OCI-LY7 (cell line): ENCODE data around the gene SUGP2. TPM values are rescaled to one million over a fixed set of nuclear protein-coding genes. Genes with fewer than 3 reads are reported as not detected.

Experiments used
- BruUV-seq: library from RNA; stranded (reverse); fragments of 400-500 nt; replicated peaks from 2 replicates; lab custom pipeline; 2021; lab: Mats Ljungman, UMichigan
- CTCF ChIA-PET: fragments of 300-600 bp; sonication (Branson Sonifier 250); formaldehyde crosslinking; loops from one replicate; lab custom pipeline; 2022; ENCODE audit warnings: antibody characterized with exemption; ENCODE audit not compliant: unreplicated experiment; lab: Charles Lee
- POLR2A ChIA-PET: fragments of 300-600 bp; sonication (Branson Sonifier 250); formaldehyde crosslinking; loops from one replicate; lab custom pipeline; 2022; ENCODE audit warnings: antibody characterized with exemption; lab: Charles Lee
- DNase-seq: peaks from one replicate; pipeline ENCODE4 v3.0.0-alpha.2; 2015; ENCODE audit warnings: low spot score
- H2AFZ ChIP-seq: fragments of 200-600 bp; sonication (generic), shearing (Covaris generic); 2 replicates; pipeline ENCODE4 v1.6.1; 2014; ENCODE audit warnings: mild to moderate bottlenecking, antibody characterized with exemption, low read length, moderate library complexity
- H3K27ac ChIP-seq: fragments of 200-600 bp; sonication (generic); 2 replicates; pipeline ENCODE4 v1.5.1; 2014; ENCODE audit warnings: mixed run types, low read depth, mild to moderate bottlenecking, moderate library complexity, low read length, inconsistent platforms; ENCODE audit not compliant: poor library complexity, severe bottlenecking
- H3K36me3 ChIP-seq: fragments of 200-600 bp; sonication (generic); 2 replicates; pipeline ENCODE4 v1.6.1; 2014; ENCODE audit warnings: mild to moderate bottlenecking, antibody characterized with exemption, low read length, moderate library complexity, mixed read lengths; ENCODE audit not compliant: insufficient read depth
- H3K4me1 ChIP-seq: fragments of 200-600 bp; sonication (generic); 2 replicates; pipeline ENCODE4 v1.5.1; 2014; ENCODE audit warnings: mild to moderate bottlenecking, low read length; ENCODE audit not compliant: insufficient read depth, poor library complexity, severe bottlenecking
- H3K4me2 ChIP-seq: fragments of 200-600 bp; sonication (generic); 2 replicates; pipeline ENCODE4 v1.6.1; 2014; ENCODE audit warnings: mild to moderate bottlenecking, low read length
- H3K4me3 ChIP-seq: fragments of 200-600 bp; sonication (generic); 2 replicates; pipeline ENCODE4 v1.5.1; 2014; ENCODE audit warnings: mild to moderate bottlenecking, low read depth, low read length; ENCODE audit not compliant: poor library complexity, severe bottlenecking
- H3K79me2 ChIP-seq: fragments of 200-600 bp; sonication (generic); 2 replicates; pipeline ENCODE4 v1.6.1; 2016; ENCODE audit warnings: low read depth, mild to moderate bottlenecking, low read length, moderate library complexity, mixed read lengths; ENCODE audit not compliant: insufficient read depth
- H3K9me2 ChIP-seq: fragments of 200-600 bp; sonication (generic); 2 replicates; pipeline ENCODE4 v1.6.1; 2016; ENCODE audit warnings: mild to moderate bottlenecking, low read length, mixed read lengths; ENCODE audit not compliant: insufficient read depth
- H3K9me3 ChIP-seq: fragments of 200-600 bp; sonication (generic); 2 replicates; pipeline ENCODE4 v1.6.1; 2014; ENCODE audit warnings: mild to moderate bottlenecking, mixed run types, low read length, mixed read lengths
- H4K20me1 ChIP-seq: fragments of 200-600 bp; sonication (generic); 2 replicates; pipeline ENCODE4 v1.6.1; 2014; ENCODE audit warnings: mild to moderate bottlenecking, antibody characterized with exemption, low read length, moderate library complexity, mixed read lengths; ENCODE audit not compliant: insufficient read depth
- CTCF ChIP-seq: fragments of 200-600 bp; sonication (generic); conservative IDR thresholded peaks from 2 replicates; pipeline ENCODE4 v1.5.1; 2014; ENCODE audit warnings: mild to moderate bottlenecking, antibody characterized with exemption, low read length, moderate library complexity, mixed read lengths
- EZH2phosphoT487 ChIP-seq: fragments of 200-600 bp; sonication (generic); IDR thresholded peaks from 2 replicates; pipeline ENCODE4 v1.6.1; 2018; ENCODE audit warnings: low read depth, borderline replicate concordance, mild to moderate bottlenecking, mixed run types, antibody characterized with exemption, low read length, moderate library complexity, mixed read lengths
- intact Hi-C: fragments of 100-400 bp; cut with micrococcal nuclease; formaldehyde crosslinking; loops from one replicate; pipeline ENCODE4 v1.10.0; 2022; ENCODE audit not compliant: unreplicated experiment
- total RNA-seq, 2 experiments: library from RNA; depleted of rRNA in 1 of 2; stranded (reverse); fragments of >200 nt in 1 of 2; shearing (Covaris generic) in 1 of 2; gene quantifications; 2 replicates each; pipeline ENCODE4 v1.2.3, GENCODE V29; 2014 to 2022

Gene SUGP2
- total RNA-seq, 2 experiments from 2014 or later = 111 to 229 TPM

DNA sequence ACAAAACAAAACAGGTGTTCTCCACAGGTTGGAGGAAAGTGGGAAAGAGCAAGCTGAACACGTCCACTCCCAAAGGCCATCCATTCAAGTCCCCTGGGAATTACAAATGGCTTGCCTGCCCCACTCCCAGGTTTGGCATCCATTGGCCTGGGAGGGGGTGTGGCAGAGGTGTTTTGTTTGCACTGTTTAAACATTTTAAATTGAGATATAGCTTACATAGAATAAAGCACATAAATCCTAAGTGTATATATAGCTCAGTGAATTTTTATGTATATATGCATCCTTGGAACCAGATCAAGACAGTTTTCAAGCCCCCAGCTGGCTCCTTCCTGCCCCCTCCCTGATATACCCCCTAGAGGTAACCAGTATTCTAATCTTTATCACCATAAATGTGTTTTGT lies 43.2 kb upstream of the SUGP2 start:
- H3K9me3 ChIP-seq = no peaks in the 10 kb centered on the region
- ChIA-PET CTCF (interaction anchor here (0.6 kb wide), 1 partner anchor 10 kb away, joined by 3 read pairs; no protein-coding TSS in a partner anchor), POLR2A (interaction anchor here (1.6 kb wide), 1 partner anchor 11 kb away, joined by 4 read pairs; no protein-coding TSS in a partner anchor)
- no peak overlapping the region for H3K4me2 ChIP-seq
- H3K4me1 ChIP-seq = no peaks in the 10 kb centered on the region
- intact Hi-C loops = no loop called here
- H2AFZ ChIP-seq = no peak overlapping the region
- H3K4me3 ChIP-seq = no peak overlapping the region
- H3K27ac ChIP-seq = no peak overlapping the region
- TF ChIP-seq EZH2phosphoT487 = no peak
- TF ChIP-seq CTCF = no peak
- no TSS peak for BruUV-seq
- H3K79me2 ChIP-seq = no peaks in the 10 kb centered on the region
- no peaks in the 10 kb centered on the region for H3K9me2 ChIP-seq
- DNase-seq = no peak
- no peaks in the 10 kb centered on the region for H4K20me1 ChIP-seq
- H3K36me3 ChIP-seq = no peaks in the 10 kb centered on the region

GRCh38 chr19:19075126-19075525 lies 41.8 kb upstream of the SUGP2 start:
- ChIA-PET CTCF (no interaction called here), POLR2A (no interaction called here)
- intact Hi-C loops = no loop called here
- Histone ChIP-seq H3K27ac (no peak overlapping the region), H2AFZ (no peak overlapping the region), H3K9me2 (no peaks in the 10 kb centered on the region), H3K36me3 (peaks cover 5% of the 10 kb centered on the region; the same call in 1 of the 2 replicates), H3K4me1 (no peaks in the 10 kb centered on the region), H3K9me3 (no peaks in the 10 kb centered on the region), H3K79me2 (no peaks in the 10 kb centered on the region), H3K4me2 (no peak overlapping the region), H4K20me1 (no peaks in the 10 kb centered on the region), H3K4me3 (no peak overlapping the region)
- no TSS peak for BruUV-seq
- TF ChIP-seq CTCF = no peak
- no peak for TF ChIP-seq EZH2phosphoT487
- no peak for DNase-seq

DNA sequence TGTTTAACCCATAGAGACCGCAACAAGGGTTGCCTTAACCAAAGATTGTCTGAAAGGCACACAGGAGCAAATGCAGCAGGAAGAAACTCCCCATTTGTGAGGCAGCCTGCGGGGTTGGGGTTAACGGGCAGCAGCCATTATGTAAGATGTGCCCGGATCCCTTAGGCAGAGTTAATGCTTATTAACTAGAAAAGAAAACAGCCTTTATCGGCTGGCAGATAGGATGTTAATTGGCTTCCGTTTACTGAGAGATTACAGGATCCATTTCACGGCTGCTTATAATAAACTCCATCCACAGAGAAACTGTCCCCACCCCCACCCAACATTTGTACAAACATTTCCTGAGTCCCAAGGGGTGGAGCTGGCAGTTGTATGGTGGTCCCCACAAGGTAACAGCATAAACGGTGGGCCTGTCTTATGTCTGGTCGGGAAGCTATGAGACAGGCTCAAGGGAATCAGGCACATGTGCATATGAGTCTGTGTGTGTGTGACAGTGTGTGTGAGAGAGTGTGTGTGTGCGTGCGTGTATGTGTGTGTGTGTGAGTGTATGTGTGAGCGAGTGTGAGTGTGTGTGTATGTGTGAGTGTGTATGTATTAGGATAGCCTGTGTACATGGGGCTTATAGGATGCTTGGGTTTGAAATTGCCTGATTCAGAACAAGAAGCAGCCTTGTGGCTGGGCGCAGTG lies 41.0 kb upstream of the SUGP2 start:
- DNase-seq = no peak
- Histone ChIP-seq H3K9me3 (no peaks in the 10 kb centered on the region), H3K79me2 (no peaks in the 10 kb centered on the region), H4K20me1 (no peaks in the 10 kb centered on the region), H3K4me3 (no peak overlapping the region), H3K36me3 (peaks cover 5% of the 10 kb centered on the region; the same call in 1 of the 2 replicates), H2AFZ (no peak overlapping the region), H3K4me1 (peaks cover under 1% of the 10 kb centered on the region), H3K9me2 (no peaks in the 10 kb centered on the region), H3K4me2 (no peak overlapping the region), H3K27ac (no peak overlapping the region)
- intact Hi-C loops = no loop called here
- CTCF ChIA-PET = no interaction called here
- POLR2A ChIA-PET = no interaction called here
- no TSS peak for BruUV-seq
- TF ChIP-seq CTCF (no peak), EZH2phosphoT487 (no peak)
